HCT116 (cell line): ENCODE results near the gene ITGAL.

Source experiments
- ATF3 ChIP-seq: IDR thresholded peaks from 2 replicates; pipeline ENCODE4 v1.6.1; 2012
- CEBPB ChIP-seq: IDR thresholded peaks from 2 replicates; pipeline ENCODE4 v1.6.1; 2012; ENCODE audit warnings: low read depth
- CTCF ChIP-seq, 3 experiments: fragments of 200-600 bp in 1 of 3; sonication (generic) in 1 of 3; IDR thresholded peaks in 2 of 3; conservative IDR thresholded peaks in 1 of 3; 2 replicates each; pipeline ENCODE4 v1.5.1; 2012 to 2017; ENCODE audit warnings: low read depth in 2 of 3, low read length in 2 of 3, antibody characterized with exemption in 1 of 3, borderline replicate concordance in 1 of 3, control low read depth in 1 of 3, mild to moderate bottlenecking in 1 of 3, mixed read lengths in 1 of 3, mixed run types in 1 of 3, moderate library complexity in 1 of 3; ENCODE audit not compliant: insufficient read depth in 1 of 3
- EGR1 ChIP-seq: IDR thresholded peaks from 2 replicates; pipeline ENCODE4 v1.6.1; 2012; ENCODE audit warnings: low read depth
- EZH2 ChIP-seq: fragments of 200-600 bp; sonication (generic); IDR thresholded peaks from 2 replicates; pipeline ENCODE4 v1.6.1; 2017; ENCODE audit warnings: antibody characterized with exemption, mixed run types
- FOSL1 ChIP-seq: IDR thresholded peaks from 2 replicates; pipeline ENCODE4 v1.6.1; 2012; ENCODE audit warnings: low read depth
- JUND ChIP-seq: IDR thresholded peaks from 2 replicates; pipeline ENCODE4 v1.6.1; 2012
- POLR2A ChIP-seq: IDR thresholded peaks from 2 replicates; pipeline ENCODE4 v1.7.0; 2011; ENCODE audit warnings: borderline replicate concordance; ENCODE audit not compliant: insufficient read depth, insufficient read length; ENCODE audit errors: extremely low read depth
- POLR2AphosphoS5 ChIP-seq: IDR thresholded peaks from 2 replicates; pipeline ENCODE4 v1.6.1; 2011; ENCODE audit warnings: mild to moderate bottlenecking, low read depth, low read length, moderate library complexity
- YY1 ChIP-seq: IDR thresholded peaks from 2 replicates; pipeline ENCODE4 v1.6.1; 2011; ENCODE audit warnings: low read length, low read depth, moderate library complexity, mild to moderate bottlenecking; ENCODE audit not compliant: insufficient replicate concordance; ENCODE audit errors: extremely low read depth
- ZNF274 ChIP-seq: fragments of 200-500 bp; sonication (Bioruptor generic); IDR thresholded peaks from 2 replicates; pipeline ENCODE4 v1.6.1; 2014; ENCODE audit warnings: mild to moderate bottlenecking, low read depth, low read length, inconsistent platforms
- TF ChIP-seq, protein P1 (sequence below): IDR thresholded peaks from 2 replicates; pipeline ENCODE4 v1.6.1; 2012

- TF ChIP-seq ATF3 (no peak), POLR2A (no peak), CTCF (IDR thresholded peaks at IDR 0.05 in 2 of 3, conservative IDR thresholded peaks at IDR 0.05 in 1 of 3; ENCODE audit: borderline replicate concordance in 1 of 3, insufficient read depth in 1 of 3, low read depth in 2 of 3, low read length in 2 of 3) (no peak), POLR2AphosphoS5 (no peak), EZH2 (no peak), CEBPB (no peak), ZNF274 (no peak), JUND (no peak), FOSL1 (no peak), EGR1 (no peak), YY1 (no peak)
- TF ChIP-seq, protein P1, sequence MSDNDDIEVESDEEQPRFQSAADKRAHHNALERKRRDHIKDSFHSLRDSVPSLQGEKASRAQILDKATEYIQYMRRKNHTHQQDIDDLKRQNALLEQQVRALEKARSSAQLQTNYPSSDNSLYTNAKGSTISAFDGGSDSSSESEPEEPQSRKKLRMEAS, result no peak
Measured at GRCh38 chr16:30548416-30549253, 76.1 kb downstream of the ITGAL start.
